DND-41 (cell line): ENCODE results near the gene GRIA4.

ENCODE experiments used
- ATAC-seq: fragments of 200-7000 bp; cut with Tn5 transposase; 3 replicates; pipeline ENCODE4 v1.9.1; 2021; ENCODE audit warnings: low read depth; ENCODE audit not compliant: insufficient read depth
- DNase-seq: peaks from one replicate; pipeline ENCODE4 v3.0.0-alpha.2; 2020
- H2AFZ ChIP-seq: 2 replicates; pipeline ENCODE4 v1.6.0; 2012; ENCODE audit warnings: low read depth, low read length
- H3K27ac ChIP-seq: 2 replicates; pipeline ENCODE4 v1.5.1; 2012; ENCODE audit warnings: low read length, inconsistent platforms
- H3K27me3 ChIP-seq: fragments of 200-600 bp; sonication (generic); 2 replicates; pipeline ENCODE4 v1.6.0; 2012; ENCODE audit warnings: low read length, mild to moderate bottlenecking, inconsistent platforms; ENCODE audit not compliant: insufficient read depth, poor library complexity
- H3K36me3 ChIP-seq: 2 replicates; pipeline ENCODE4 v1.5.1; 2012; ENCODE audit warnings: low read length, inconsistent platforms; ENCODE audit not compliant: insufficient read depth
- H3K4me1 ChIP-seq: 2 replicates; pipeline ENCODE4 v1.5.1; 2012; ENCODE audit warnings: mild to moderate bottlenecking, low read length; ENCODE audit not compliant: insufficient read depth
- H3K4me2 ChIP-seq: 2 replicates; pipeline ENCODE4 v1.6.0; 2012; ENCODE audit warnings: mild to moderate bottlenecking, moderate library complexity, low read length, inconsistent platforms; ENCODE audit not compliant: insufficient read depth
- H3K4me3 ChIP-seq, 2 experiments: fragments of 200-600 bp in 1 of 2; shearing (Covaris generic) in 1 of 2; 2 replicates each; pipeline ENCODE4 v1.5.1; 2012 to 2016; ENCODE audit warnings: inconsistent platforms in 2 of 2, low read length in 2 of 2, mild to moderate bottlenecking in 2 of 2, low read depth in 1 of 2, moderate library complexity in 1 of 2
- H3K79me2 ChIP-seq: 2 replicates; pipeline ENCODE4 v1.6.0; 2012; ENCODE audit warnings: low read length, inconsistent platforms; ENCODE audit not compliant: insufficient read depth
- H3K9ac ChIP-seq: 2 replicates; pipeline ENCODE4 v1.6.0; 2012; ENCODE audit warnings: low read depth, mild to moderate bottlenecking, inconsistent platforms, low read length, moderate library complexity
- H3K9me3 ChIP-seq: 2 replicates; pipeline ENCODE4 v1.5.1; 2012; ENCODE audit warnings: low read length, moderate library complexity, mild to moderate bottlenecking, inconsistent platforms; ENCODE audit not compliant: insufficient read depth, severe bottlenecking
- H4K20me1 ChIP-seq: 2 replicates; pipeline ENCODE4 v1.6.0; 2012; ENCODE audit warnings: low read length; ENCODE audit not compliant: insufficient read depth
- CTCF ChIP-seq: IDR thresholded peaks from 2 replicates; pipeline ENCODE4 v1.5.1; 2012; ENCODE audit warnings: borderline replicate concordance, low read length, moderate library complexity, mild to moderate bottlenecking; ENCODE audit not compliant: poor library complexity, severe bottlenecking; ENCODE audit errors: extremely low read depth
- EZH2 ChIP-seq: IDR thresholded peaks from 3 replicates; pipeline ENCODE4 v1.6.1; 2012; ENCODE audit warnings: borderline replicate concordance, low read depth, mild to moderate bottlenecking, moderate library complexity, low read length, inconsistent platforms; ENCODE audit not compliant: severe bottlenecking

The GRIA4 gene

GRCh38 chr11:105881027-105881426 is 271.2 kb downstream of the GRIA4 start:
- DNase-seq: no peak
- Histone ChIP-seq H3K27me3 (no peaks in the 10 kb centered on the region), H4K20me1 (no peaks in the 10 kb centered on the region), H3K79me2 (no peaks in the 10 kb centered on the region), H2AFZ (no peak overlapping the region), H3K27ac (no peak overlapping the region), H3K36me3 (no peaks in the 10 kb centered on the region), H3K4me1 (no peaks in the 10 kb centered on the region), H3K9me3 (no peaks in the 10 kb centered on the region), H3K4me2 (no peak overlapping the region), H3K9ac (no peak overlapping the region), H3K4me3 (no peak overlapping the region)
- no peak for ATAC-seq
- TF ChIP-seq CTCF (no peak), EZH2 (no peak)

- Histone ChIP-seq H3K36me3 (no peaks in the 10 kb centered on the region), H3K4me3 (no peak overlapping the region), H3K27ac (no peak overlapping the region), H3K4me2 (no peak overlapping the region), H4K20me1 (no peaks in the 10 kb centered on the region), H2AFZ (no peak overlapping the region), H3K79me2 (no peaks in the 10 kb centered on the region), H3K4me1 (no peaks in the 10 kb centered on the region), H3K9ac (no peak overlapping the region), H3K9me3 (no peaks in the 10 kb centered on the region), H3K27me3 (no peaks in the 10 kb centered on the region)
- no peak for TF ChIP-seq EZH2
- no peak for TF ChIP-seq CTCF
- DNase-seq (no peak), ATAC-seq (no peak)
Observed at GRCh38 chr11:105884436-105884835, 274.6 kb downstream of the GRIA4 start.

GRCh38 chr11:105891685-105892084 is 281.8 kb downstream of the GRIA4 start:
- no peaks in the 10 kb centered on the region for H3K27me3 ChIP-seq
- H3K9me3 ChIP-seq: no peaks in the 10 kb centered on the region
- no peak overlapping the region for H3K4me2 ChIP-seq
- no peaks in the 10 kb centered on the region for H3K4me1 ChIP-seq
- H3K27ac ChIP-seq: no peak overlapping the region
- H3K79me2 ChIP-seq: no peaks in the 10 kb centered on the region
- ATAC-seq: no peak
- H2AFZ ChIP-seq: no peak overlapping the region
- no peak for TF ChIP-seq CTCF
- no peak for TF ChIP-seq EZH2
- no peak for DNase-seq
- no peak overlapping the region for H3K4me3 ChIP-seq
- H3K36me3 ChIP-seq: no peaks in the 10 kb centered on the region
- no peaks in the 10 kb centered on the region for H4K20me1 ChIP-seq
- no peak overlapping the region for H3K9ac ChIP-seq

- H3K27me3 ChIP-seq: no peaks in the 10 kb centered on the region
- H4K20me1 ChIP-seq: no peaks in the 10 kb centered on the region
- no peak overlapping the region for H3K4me2 ChIP-seq
- ATAC-seq (no peak), DNase-seq (no peak)
- H3K4me1 ChIP-seq: no peaks in the 10 kb centered on the region
- no peaks in the 10 kb centered on the region for H3K36me3 ChIP-seq
- H3K79me2 ChIP-seq: no peaks in the 10 kb centered on the region
- H3K9ac ChIP-seq: no peak overlapping the region
- no peak for TF ChIP-seq CTCF
- TF ChIP-seq EZH2: no peak
- no peaks in the 10 kb centered on the region for H3K9me3 ChIP-seq
- H3K4me3 ChIP-seq: no peak overlapping the region
- H3K27ac ChIP-seq: no peak overlapping the region
- H2AFZ ChIP-seq: no peak overlapping the region
Observed at GRCh38 chr11:105897161-105897560, 287.3 kb downstream of the GRIA4 start.
